Stimulated activated CD8-positive, alpha-beta memory T cell treated with anti-CD3 and anti-CD28 coated beads, Interleukin-7, amount 100 ng/mL, for 1 hour (primary cell): Measurements from ENCODE around the gene BCL11A.

Source experiments
- DNase-seq, 2 donors: peaks; one replicate each; pipeline ENCODE4 v3.0.0-alpha.2; 2020; ENCODE audit warnings: low read depth in 2 of 2

Gene BCL11A

GRCh38 chr2:60553495-60554073 is at the start of gene BCL11A:
TSS of gene BCL11A (minus strand) at chr2:60553654. CDS start at chr2:60553270, 384 bp downstream.
- no peak for DNase-seq

DNA sequence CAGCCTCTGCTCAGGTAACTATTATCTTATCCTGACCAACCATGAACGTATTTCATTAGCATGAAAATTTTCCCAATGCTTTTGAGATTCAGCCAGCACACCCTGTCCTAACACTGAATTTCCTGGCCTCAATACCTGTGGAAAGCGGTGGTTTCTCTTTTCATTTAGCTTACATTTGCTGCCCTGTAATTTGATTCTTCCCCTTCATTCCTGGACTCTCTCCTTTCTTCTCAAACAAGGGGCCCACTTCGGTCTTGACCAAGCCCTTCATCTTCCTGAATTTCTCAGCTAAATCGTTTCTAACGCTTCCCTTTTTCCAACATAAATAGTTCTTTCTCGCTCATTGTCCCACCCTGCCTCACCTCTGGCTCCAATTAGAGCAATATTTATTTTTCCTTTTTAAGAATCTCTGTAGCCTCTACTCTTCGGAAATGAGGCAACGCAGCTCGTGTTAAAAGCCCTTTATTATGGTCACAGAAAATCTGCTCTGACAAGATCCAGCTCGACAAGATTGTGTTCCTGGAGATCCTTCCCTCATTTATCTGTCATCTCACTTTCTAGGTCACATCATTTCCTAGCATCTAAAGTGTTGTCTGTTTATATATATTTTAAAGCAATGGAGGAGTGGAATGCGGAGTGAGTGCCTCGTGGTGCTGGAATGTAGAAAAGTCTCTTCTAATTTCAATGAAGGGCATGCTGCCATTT is 49.5 kb upstream of the BCL11A start:
- no peak for DNase-seq

DNA sequence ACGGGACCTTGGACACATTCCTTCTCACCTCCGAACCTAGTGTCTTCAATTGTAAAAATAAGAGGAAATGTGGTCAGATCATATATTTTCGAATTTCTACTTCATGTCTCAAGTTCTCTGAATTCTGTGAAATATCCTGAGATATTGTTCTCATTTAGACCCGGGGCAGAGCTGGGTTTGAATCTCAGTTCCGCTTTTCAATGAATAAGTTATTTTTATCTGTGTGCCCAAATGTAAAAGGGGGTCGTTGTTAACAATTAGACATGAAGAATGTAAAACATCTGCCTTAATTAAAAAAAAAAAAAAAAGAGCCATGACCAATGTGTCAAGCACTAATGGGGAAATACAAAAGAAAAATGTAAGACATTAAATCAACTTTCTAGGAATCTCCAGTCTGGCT is 48.9 kb upstream of the BCL11A start:
- no peak for DNase-seq

- no peak for DNase-seq
Observed at GRCh38 chr2:60598271-60598670, 44.8 kb upstream of the BCL11A start.

DNA sequence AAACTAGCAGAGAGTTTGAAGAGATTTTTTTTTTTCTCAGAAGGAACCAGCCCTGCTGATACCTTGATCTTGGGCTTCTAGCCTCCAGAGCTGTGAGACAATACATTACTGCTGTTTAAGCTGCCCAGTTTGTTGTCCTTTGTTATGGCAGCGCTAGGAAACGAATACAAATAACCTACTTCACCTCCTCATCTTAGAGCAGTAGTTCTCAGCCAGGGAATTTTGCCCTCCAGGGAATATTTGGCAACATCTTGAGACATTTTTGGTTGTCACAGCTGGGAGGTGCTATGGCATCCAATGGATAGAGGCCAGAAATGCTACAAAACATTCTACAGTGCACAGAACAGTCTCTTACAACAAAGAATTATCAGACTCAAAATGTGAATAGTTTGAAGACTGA is 43.9 kb upstream of the BCL11A start:
- DNase-seq = no peak

DNA sequence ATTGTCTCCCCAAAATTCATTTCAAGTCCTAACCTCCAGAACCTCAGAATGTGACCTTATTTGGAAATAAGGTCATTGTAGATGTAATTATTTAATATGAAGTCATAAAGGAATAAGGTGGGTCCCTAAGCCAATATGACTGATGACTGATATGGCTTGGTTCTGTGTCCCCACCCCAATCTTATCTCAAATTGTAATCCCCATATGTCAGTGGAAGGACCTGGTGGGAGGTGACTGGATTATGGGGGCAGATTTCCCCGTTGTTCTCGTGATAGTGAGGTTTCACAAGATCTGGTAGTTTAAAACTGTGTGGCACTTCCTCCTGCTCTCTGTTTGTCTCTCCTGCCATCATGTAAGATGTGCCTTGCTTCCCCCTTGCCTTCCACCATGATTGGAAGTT is 43.0 kb upstream of the BCL11A start:
- DNase-seq = no peak

- DNase-seq = no peak
Observed at GRCh38 chr2:60595953-60596352, 42.5 kb upstream of the BCL11A start.

- DNase-seq = no peak
Observed at GRCh38 chr2:60589104-60589503, 35.6 kb upstream of the BCL11A start.

GRCh38 chr2:60586081-60586480 is 32.6 kb upstream of the BCL11A start:
- no peak for DNase-seq

DNA sequence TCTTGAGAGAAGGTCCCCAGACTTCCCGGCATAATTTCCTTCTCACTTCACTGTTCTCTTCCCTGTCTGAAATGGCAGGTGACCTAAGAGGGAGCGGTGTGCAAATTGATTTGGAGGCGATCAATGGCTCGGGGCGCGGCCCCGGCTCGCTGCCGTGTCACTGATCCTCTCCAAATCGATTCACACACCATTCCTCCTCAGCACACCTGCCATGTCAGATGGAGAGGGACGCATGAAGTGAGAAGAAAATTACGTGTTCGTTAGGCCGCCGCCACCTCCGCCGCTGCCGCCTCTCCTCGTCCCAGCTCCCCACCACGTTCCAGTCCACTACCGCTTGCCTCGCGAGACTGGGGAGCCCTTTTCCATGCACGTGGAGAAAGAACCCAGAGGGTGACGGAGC is 31.8 kb upstream of the BCL11A start:
- no peak for DNase-seq

DNA sequence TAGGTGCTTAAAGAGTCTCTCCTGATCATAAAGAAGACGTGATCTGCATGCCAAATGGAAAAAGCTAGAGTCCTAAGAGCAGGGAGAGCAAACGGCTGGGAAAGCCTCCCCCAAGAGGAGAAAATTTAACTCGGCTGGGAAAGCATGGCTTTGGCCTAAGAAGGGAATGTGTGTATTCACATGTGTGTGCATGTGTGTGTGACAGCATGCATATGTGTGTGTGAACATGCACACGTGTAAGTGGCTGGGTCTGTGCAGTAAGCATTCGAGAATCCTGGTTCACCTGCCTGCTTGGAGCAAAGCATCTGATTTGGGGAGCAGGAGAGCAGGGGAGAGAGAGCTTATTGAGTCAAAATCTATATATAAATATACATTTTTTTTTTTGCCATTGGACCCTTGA is 30.1 kb upstream of the BCL11A start:
- no peak for DNase-seq

DNA sequence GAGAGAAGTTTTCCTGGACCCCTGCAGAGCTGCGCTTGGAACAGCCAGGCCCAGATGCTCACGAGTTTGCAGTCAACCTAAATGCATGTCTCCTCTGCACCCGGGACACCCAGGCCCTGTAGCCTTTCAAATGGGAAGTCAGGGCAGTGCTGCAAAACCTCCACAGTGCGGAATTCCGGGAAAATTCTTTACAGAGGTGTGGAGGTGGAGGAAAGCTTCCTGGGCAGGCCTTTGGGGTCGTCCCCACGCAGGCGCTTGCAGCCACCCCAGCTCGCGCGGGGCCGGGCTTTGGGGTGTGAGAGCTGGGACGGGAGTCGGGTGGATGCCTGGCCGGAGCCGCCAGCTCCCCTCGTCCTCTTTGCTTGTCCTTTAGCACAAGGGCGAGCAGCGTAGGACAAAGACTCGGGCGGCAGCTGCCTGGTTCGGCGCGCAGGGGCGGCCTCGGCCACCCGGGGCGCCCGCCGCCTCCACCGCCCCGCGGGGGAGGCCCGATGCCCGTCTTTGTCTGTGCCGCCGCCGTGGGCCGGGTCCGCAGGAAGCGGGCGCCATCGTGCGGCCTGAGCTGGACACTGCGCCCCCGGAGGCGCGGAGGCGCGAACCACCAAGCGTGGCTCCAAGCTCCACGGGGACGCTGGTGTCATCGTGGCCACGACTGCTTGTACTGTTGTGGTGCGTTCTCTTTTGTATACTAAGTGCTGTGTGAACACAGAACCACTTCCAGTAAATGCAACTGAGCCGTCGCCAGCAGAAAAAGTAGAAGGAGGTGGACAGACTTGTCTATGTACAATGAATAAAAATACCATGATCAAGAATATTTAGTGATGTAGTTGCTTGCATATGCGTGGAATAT is 28.2 kb upstream of the BCL11A start:
- peak; percentile 20 to 31 for DNase-seq

DNA sequence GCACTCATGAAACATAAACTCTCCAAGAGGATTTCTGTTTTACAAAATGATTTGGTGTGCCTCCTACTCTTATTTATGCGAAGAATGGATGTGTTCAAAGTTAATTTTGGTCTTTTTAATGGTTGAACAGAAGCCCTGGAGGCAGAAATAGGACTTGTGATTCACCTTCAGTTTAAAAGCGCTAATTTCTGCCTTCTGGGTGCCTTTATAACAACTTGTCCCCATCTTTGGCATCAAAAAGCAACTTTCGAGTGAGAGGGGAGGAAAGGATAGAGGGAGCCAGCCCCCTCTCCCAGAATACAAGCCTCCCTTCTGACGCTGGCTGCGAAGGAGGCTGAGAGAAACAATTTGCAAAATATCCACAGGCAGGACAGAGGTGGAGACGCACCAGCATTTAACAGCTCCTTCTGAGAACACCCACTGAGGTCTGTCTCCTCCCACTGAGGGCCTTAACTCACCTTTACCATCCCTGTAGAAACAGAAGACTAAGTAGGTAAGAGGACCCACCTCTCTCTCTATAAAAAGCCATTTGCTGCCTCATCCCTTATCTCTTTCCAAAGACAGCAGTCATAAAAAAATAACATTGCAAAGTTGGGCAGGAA is 24.3 kb upstream of the BCL11A start:
- no peak for DNase-seq

DNA sequence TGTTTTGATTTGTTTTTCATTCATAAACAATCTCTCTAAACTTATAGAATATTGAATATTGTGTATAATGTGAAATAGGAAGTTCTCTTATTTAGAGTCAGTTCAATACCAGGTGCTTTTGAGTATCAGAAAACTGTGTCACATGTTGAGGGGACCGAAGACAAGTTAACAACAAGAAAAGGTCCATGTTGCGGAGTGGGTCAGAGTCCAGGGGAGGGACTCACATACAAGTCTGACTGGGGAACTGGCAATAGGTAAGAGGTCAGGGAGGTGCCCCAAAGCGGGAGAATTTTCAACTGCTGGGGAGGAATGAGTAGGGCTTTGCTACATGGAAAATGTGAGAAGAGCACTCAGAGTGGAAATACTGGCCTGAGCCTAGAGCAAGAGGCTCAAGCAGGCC is 19.8 kb upstream of the BCL11A start:
- no peak for DNase-seq

GRCh38 chr2:60570251-60570650 is 16.8 kb upstream of the BCL11A start:
- DNase-seq = no peak

DNA sequence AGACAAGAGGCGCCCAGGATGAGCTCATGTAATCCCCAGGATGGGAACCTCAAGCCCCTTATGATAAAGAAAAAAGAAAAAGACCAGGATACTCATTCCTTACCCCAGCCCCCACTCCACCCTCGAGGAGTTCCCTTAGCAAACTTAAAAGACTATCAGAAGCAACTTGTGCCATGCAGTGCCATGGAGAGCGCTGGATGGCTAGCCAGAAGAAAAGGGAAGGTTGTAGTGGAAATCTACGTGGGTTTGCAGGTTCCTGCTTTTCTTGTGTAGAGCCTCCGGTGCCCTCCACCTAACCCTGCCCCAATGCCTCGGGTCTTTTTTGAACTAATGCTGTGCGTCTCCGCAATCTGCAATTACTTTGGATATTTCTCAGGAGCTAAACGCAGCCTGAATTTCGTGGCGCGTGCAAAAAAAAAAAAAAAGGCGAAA is 16.2 kb upstream of the BCL11A start:
- no peak for DNase-seq

DNA sequence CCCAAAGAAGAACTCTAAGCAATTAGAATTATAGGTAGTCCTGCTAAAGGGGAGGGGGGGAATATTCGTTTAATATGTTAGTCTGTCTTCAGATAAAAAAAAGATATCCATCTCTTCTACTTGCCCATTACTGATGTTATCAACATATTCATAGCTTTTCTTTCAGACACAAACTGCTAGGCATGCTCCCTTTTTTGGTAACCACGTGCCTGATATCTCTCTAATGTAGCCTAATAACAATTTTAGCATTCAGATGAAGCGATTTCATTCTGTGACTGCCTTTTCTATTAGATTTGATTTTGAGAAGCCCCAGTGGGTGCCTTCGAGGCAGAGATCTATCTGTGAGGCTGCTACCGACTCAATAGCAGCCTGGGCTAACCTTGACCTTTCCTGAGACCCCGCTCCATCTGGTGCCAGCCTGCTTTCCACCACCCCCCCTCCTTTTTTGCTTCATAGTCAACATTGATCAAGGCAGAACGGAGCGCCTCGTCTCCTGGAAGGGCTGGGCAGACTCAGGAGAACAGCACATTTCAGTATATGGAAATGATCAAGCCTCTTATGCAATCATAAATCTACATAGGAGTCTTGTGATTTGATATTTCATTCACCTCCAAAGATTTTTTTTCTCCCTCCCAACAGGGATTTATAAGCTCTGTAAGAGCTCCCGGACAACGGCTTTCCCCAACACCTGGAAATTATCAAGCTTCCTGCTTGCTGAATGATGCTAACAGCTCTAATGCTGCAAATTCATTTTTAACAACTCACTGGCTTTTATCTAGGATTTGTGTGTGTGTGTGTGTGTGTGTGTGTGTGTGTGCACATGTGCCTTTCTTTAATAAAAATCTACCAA is 14.7 kb upstream of the BCL11A start:
- no peak for DNase-seq

DNA sequence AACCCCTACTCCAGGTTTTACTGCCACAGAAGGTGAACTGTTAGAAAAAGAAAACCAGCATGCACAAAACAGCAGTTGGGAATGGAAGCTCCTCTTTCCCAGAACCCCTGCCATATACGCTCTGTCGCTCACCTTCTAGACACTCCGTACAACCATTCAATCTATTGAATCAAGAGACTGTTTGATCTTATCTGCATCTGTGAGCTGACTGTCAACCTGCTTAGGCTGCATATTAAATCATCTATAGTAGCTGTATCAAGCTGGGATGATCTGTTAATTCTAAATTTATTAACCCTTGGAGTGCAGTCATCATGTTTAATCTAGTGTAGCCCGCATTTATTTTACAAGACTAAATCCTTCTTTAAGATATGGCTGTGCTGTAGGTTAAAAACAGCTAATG is 13.6 kb upstream of the BCL11A start:
- DNase-seq = no peak

GRCh38 chr2:60565472-60565871 is 12.0 kb upstream of the BCL11A start:
- no peak for DNase-seq

GRCh38 chr2:60560734-60561644 is 7.5 kb upstream of the BCL11A start:
- DNase-seq = no peak
